A549 treated with AZD2906 at 1 μM for 4 hours (cell line): ENCODE data around the gene IQCC. TPM values are rescaled to one million over a fixed set of nuclear protein-coding genes. Genes with fewer than 3 reads are reported as not detected.

Source experiments
- total RNA-seq: library from RNA; stranded (reverse); fragments of 200-300 nt; extraction: Qiagen RNA extraction; gene quantifications from 5 replicates; pipeline ENCODE4 v1.2.3, GENCODE V29; 2022

Gene IQCC
- 1.4 to 2.1 TPM (median 1.8 TPM) in 5 replicates for total RNA-seq

DNA sequence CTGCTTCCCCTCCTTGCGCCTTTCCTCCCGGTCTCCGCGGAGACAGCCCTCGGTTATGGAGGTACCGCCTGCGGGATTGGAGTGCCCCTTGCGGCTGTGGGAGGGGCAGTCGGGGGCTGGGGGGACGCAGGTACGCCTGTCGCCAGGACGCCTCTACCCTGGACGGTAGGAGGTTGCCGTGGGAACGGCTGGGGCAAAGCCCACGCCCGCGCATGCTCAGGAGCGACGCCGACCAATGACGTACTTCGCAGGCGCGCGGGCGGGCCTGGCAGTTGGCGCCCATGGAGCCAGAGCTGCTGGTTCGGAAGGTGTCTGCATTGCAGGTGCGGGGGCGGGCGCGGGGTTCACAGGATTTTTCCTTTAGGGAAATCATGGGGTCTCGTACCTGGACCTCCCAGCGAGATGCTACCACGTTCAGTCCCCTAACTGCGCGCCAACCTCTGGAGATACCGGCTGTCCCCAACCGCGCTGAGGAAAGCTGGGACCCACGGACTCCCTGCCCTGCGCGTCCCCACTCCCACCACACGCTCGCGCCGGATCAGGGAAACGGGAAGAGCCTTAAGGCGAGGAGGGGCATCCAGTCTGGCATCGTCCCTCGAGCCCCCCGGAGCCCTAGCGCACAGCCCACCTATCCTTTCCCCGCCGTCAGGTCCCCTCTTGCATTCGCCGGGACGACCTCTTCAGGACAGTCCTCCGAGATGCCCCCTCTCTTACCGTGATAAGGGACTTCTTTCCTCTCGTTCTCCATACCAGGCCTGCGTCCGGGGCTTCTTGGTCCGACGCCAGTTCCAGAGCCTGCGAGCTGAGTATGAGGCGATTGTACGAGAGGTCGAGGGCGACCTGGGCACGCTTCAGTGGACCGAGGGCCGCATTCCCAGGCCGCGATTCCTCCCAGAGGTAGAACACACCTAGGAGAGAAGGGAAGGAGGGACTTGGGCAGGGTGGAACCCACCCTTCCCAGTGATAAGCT lies at the start of gene IQCC:
TSS of gene IQCC (plus strand) at position 271 of the 970 bp plus-strand sequence. CDS start at position 282, 11 bp downstream.

GRCh38 chr1:32179443-32180185 lies 25.9 kb upstream of the IQCC start, which contains the start of gene TXLNA:
Gene TXLNA (plus strand): TSS chr1:32179675. CDS start chr1:32180346, 671 bp downstream.

GRCh38 chr1:32200226-32201010 lies 5.1 kb upstream of the IQCC start, which contains the start of gene CCDC28B:
Gene CCDC28B (plus strand): TSS chr1:32200595. CDS start chr1:32201936, 1,341 bp downstream.

GRCh38 chr1:32208891-32209328 lies 3.4 kb downstream of the IQCC start, which contains the start of gene DCDC2B:
Gene DCDC2B (plus strand): TSS chr1:32209089. CDS start chr1:32209094, 5 bp downstream.

DNA sequence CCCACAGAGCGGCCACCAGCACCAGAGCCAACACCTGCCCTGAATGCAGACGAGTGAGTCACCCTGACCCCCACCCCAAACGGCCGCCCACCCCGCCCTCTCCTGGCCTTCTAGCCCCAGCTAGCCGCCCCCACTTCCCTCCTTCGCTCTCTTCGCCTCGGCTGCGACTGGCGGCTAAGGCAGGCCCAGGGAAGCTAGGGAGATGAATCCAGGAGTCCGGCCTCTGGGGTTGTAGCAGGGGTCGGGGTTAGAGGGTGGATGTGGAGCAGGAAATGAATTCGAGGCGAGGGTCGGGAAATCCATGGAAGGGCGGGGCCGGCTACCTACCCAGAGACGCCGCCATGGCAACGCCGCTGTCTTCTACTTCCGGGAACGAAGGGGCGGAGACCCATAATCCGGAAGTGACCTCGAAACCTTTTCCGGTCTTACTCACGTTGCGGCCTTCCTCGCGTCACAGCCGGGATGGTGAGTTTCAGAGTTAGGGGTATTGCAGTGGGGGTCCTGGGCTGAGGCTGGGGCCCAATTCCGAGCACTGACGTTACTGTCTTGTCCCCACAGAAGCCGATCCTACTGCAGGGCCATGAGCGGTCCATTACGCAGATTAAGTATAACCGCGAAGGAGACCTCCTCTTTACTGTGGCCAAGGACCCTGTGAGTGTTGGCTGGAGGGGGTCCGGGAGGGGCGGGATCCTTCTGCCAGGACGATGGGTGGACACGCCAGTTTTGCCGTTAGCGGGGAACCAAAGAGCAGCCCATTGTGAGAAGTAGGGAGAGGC lies 16.7 kb downstream of the IQCC start, which contains the start of the genes EIF3I and TMEM234:
TSS of gene EIF3I (plus strand) at position 428 of the 776 bp plus-strand sequence. CDS start at position 463, 35 bp downstream.
TSS of gene TMEM234 (minus strand) at position 374 of the 776 bp plus-strand sequence. CDS start at position 343, 31 bp downstream.

DNA sequence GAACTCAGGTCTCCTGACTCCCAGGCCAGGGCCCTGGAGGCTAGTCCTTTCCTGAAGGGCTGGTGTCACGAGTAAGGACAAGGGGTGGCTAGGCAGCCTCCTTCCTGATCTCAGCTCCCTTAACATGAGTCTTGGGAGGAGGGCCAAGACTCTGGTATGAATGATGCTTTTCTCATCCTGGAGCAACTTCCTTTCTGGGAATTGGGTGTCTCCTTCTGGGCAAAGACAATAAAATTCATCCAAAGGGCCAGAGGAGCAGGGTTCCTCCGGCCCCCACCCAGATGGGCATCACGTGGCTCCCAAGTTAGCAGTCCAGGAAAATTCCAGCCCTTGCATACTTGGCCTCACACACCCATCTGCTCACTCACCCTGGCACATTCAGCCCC lies 41.4 kb downstream of the IQCC start, which contains the start of gene FAM167B:
TSS of gene FAM167B (plus strand) at position 335 of the 386 bp plus-strand sequence. CDS start 200 bp downstream, outside the sequence.

DNA sequence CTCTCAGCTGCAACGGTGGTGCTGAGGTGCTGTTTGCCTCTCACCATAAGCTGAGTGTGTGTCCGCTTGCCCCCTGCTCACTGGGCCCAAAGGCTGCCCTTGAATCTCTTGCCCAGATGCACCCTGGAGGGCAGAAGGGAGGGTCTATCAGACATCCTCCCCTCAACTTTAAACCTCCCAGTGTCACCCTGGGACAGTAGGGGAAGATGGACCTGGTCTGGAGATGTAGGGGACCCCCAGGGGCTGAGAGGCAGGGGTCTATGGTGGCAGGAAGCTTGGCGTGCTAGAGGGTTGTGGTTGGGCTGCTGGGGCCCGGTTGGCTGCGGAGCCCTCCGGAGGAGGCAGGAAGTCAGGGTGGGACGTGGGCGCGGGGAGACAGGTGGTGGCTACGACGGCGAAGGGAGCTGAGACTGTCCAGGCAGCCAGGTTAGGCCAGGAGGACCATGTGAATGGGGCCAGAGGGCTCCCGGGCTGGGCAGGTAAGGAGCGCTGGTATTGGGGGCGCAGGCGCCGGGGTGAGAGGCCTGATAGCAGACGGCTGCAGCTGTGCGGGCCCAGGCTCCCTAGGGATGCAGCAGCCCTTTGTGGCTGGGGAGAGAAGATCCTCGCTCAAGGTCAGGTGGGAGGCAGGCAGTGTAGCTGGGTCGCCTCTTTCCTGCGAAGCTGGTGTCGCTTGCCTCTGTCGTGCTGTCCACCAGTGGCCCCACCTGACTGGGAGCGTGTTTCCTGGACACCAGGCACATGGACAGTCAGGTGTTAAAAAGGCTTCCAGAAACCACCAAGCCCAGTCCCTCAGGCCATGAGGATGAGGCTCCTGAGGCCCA lies 45.6 kb downstream of the IQCC start, which contains the start of gene LCK:
TSS of gene LCK (plus strand) at position 373 of the 824 bp plus-strand sequence. CDS start 23,065 bp downstream, outside the sequence.

Other genes starting within 250 kb of the IQCC start
- 126 to 142 TPM (median 130 TPM) in 5 replicates for gene KHDRBS1, start 191.8 kb upstream of the IQCC start, total RNA-seq
- 9.4 to 11.1 TPM (median 10.9 TPM) in 5 replicates for gene TMEM39B, start 132.7 kb upstream of the IQCC start, total RNA-seq
- 12.7 to 18.2 TPM (median 13.8 TPM) in 5 replicates for gene KPNA6, start 97.6 kb upstream of the IQCC start, total RNA-seq
- gene TXLNA, start 26.0 kb upstream of the IQCC start, total RNA-seq: 24.3 to 31.2 TPM (median 24.9 TPM) in 5 replicates
- 1.6 to 2.0 TPM (median 1.8 TPM) in 5 replicates for gene CCDC28B, start 5.1 kb upstream of the IQCC start, total RNA-seq
- not detected in 5 replicates for gene DCDC2B, start 3.4 kb downstream of the IQCC start, total RNA-seq
- 7.3 to 9.4 TPM (median 8.8 TPM) in 5 replicates for gene TMEM234, start 16.7 kb downstream of the IQCC start, total RNA-seq
- 267 to 287 TPM (median 277 TPM) in 5 replicates for gene EIF3I, start 16.7 kb downstream of the IQCC start, total RNA-seq
- gene FAM167B, start 41.6 kb downstream of the IQCC start, total RNA-seq: 0.29 to 0.88 TPM (median 0.45 TPM) in 5 replicates
- gene LCK, start 45.6 kb downstream of the IQCC start, total RNA-seq: 0.06 to 0.09 TPM in 2 of 5 replicates, not detected in the others
- gene HDAC1, start 86.4 kb downstream of the IQCC start, total RNA-seq: 47.4 to 53.3 TPM (median 52.0 TPM) in 5 replicates
- gene MARCKSL1, start 130.6 kb downstream of the IQCC start, total RNA-seq: 55.2 to 71.9 TPM (median 64.9 TPM) in 5 replicates
- gene FAM229A, start 156.8 kb downstream of the IQCC start, total RNA-seq: 1.8 to 3.6 TPM (median 3.3 TPM) in 5 replicates
- gene TSSK3, start 156.9 kb downstream of the IQCC start, total RNA-seq: 0.29 TPM in 1 of 5 replicates, not detected in the others
- gene BSDC1, start 188.8 kb downstream of the IQCC start, total RNA-seq: 17.4 to 21.0 TPM (median 19.9 TPM) in 5 replicates